NB4 (cell line): ENCODE data around the gene GRAMD2A.

Experiments
- MYC ChIP-seq: IDR thresholded peaks from 2 replicates; pipeline ENCODE4 v1.6.1; 2011; ENCODE audit warnings: low read depth, low read length
- POLR2A ChIP-seq: IDR thresholded peaks from 2 replicates; pipeline ENCODE4 v1.6.1; 2011; ENCODE audit warnings: mild to moderate bottlenecking; ENCODE audit not compliant: insufficient read length; ENCODE audit errors: extremely low read depth
- TF ChIP-seq, protein P1 (sequence below): IDR thresholded peaks from one replicate; pipeline ENCODE4 v1.5.1; 2012; ENCODE audit warnings: low read depth, low read length
- TF ChIP-seq, protein P2 (sequence below): IDR thresholded peaks from 2 replicates; pipeline ENCODE4 v1.6.1; 2011; ENCODE audit warnings: low read depth, low read length

DNA sequence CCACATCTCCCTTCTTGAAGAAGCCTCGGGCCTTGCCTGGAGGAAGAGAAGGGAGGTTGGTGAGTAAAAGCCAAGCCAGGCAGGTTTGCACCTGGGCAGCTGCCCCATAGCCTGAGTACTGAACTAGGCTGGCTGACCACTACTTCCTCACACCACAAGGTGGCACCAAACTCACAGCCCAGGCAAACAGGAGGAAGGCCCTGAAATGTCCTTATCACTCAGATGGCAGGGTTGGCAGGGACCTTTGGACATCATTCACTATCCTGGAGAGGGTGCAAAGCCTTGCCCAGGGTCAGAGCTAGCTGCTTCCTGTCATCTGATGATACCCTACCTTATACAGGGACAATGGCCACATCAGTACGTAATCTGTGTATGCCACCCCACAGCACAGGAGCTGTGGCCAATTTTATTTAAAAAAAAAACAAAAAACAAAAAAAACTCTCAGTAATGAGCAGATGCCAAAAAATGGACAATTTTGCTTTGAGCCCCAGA lies 2.2 kb upstream of the GRAMD2A start:
- TF ChIP-seq, protein P1, sequence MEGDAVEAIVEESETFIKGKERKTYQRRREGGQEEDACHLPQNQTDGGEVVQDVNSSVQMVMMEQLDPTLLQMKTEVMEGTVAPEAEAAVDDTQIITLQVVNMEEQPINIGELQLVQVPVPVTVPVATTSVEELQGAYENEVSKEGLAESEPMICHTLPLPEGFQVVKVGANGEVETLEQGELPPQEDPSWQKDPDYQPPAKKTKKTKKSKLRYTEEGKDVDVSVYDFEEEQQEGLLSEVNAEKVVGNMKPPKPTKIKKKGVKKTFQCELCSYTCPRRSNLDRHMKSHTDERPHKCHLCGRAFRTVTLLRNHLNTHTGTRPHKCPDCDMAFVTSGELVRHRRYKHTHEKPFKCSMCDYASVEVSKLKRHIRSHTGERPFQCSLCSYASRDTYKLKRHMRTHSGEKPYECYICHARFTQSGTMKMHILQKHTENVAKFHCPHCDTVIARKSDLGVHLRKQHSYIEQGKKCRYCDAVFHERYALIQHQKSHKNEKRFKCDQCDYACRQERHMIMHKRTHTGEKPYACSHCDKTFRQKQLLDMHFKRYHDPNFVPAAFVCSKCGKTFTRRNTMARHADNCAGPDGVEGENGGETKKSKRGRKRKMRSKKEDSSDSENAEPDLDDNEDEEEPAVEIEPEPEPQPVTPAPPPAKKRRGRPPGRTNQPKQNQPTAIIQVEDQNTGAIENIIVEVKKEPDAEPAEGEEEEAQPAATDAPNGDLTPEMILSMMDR = peak; percentile 88
- no peak for TF ChIP-seq POLR2A
- TF ChIP-seq MYC = peak; percentile 40; the same call in 1 of the 2 replicates
- TF ChIP-seq, protein P2, sequence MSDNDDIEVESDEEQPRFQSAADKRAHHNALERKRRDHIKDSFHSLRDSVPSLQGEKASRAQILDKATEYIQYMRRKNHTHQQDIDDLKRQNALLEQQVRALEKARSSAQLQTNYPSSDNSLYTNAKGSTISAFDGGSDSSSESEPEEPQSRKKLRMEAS = peak; percentile 53; the same call in 1 of the 2 replicates
